Caco-2 (cell line): ENCODE data around the gene ALDH3B1. TPM values are rescaled to one million over a fixed set of nuclear protein-coding genes. Genes with fewer than 3 reads are reported as not detected.

ENCODE experiments used
- BruUV-seq: library from RNA; stranded (reverse); fragments of 400-500 nt; replicated peaks from 2 replicates; lab custom pipeline; 2021; lab: Mats Ljungman, UMichigan
- CTCF ChIA-PET: fragments of 300-600 bp; sonication (Branson Sonifier 250); formaldehyde crosslinking; loops from one replicate; lab custom pipeline; 2022; ENCODE audit warnings: antibody characterized with exemption; lab: Charles Lee
- POLR2A ChIA-PET: fragments of 300-600 bp; sonication (Branson Sonifier 250); formaldehyde crosslinking; loops from one replicate; lab custom pipeline; 2022; ENCODE audit warnings: antibody characterized with exemption; lab: Charles Lee
- DNase-seq, 2 experiments: peaks; one replicate each; pipeline versions ENCODE4 v3.0.0 to v3.0.0-alpha.2; 2020 to 2022
- H3K27me3 ChIP-seq: replicated peaks from 2 replicates; pipeline ENCODE4 v1.6.0; 2011; ENCODE audit warnings: low read length; ENCODE audit not compliant: control insufficient read depth, insufficient read depth
- H3K36me3 ChIP-seq: 2 replicates; pipeline ENCODE4 v1.5.1; 2011; ENCODE audit warnings: low read length; ENCODE audit not compliant: control insufficient read depth, insufficient read depth
- H3K4me1 ChIP-seq: fragments of 250-450 bp; sonication (Bioruptor Pico); 2 replicates; pipeline ENCODE4 v1.5.1; 2020; ENCODE audit warnings: mild to moderate bottlenecking
- H3K4me3 ChIP-seq: 2 replicates; pipeline ENCODE4 v1.5.1; 2011; ENCODE audit warnings: low read depth, mild to moderate bottlenecking, control low read depth, low read length
- H3K9me3 ChIP-seq: fragments of 250-450 bp; sonication (Bioruptor Pico); 2 replicates; pipeline ENCODE4 v1.5.1; 2020; ENCODE audit warnings: mild to moderate bottlenecking, moderate library complexity
- H3K27ac Mint-ChIP-seq: one replicate; pipeline ENCODE4 v1.8.0; 2022; ENCODE audit warnings: mixed read lengths; ENCODE audit not compliant: unreplicated experiment
- H3K27me3 Mint-ChIP-seq: one replicate; pipeline ENCODE4 v1.8.0; 2022; ENCODE audit warnings: mixed read lengths; ENCODE audit not compliant: insufficient read depth, unreplicated experiment
- H3K36me3 Mint-ChIP-seq: one replicate; pipeline ENCODE4 v1.8.0; 2022; ENCODE audit warnings: mild to moderate bottlenecking, mixed read lengths; ENCODE audit not compliant: insufficient read depth, unreplicated experiment
- H3K4me1 Mint-ChIP-seq: one replicate; pipeline ENCODE4 v1.8.0; 2022; ENCODE audit warnings: low read depth, mixed read lengths; ENCODE audit not compliant: unreplicated experiment
- H3K4me3 Mint-ChIP-seq: one replicate; pipeline ENCODE4 v1.8.0; 2022; ENCODE audit warnings: mild to moderate bottlenecking, moderate library complexity, mixed read lengths; ENCODE audit not compliant: unreplicated experiment
- H3K9me3 Mint-ChIP-seq: one replicate; pipeline ENCODE4 v1.8.0; 2022; ENCODE audit warnings: mixed read lengths; ENCODE audit not compliant: unreplicated experiment
- intact Hi-C: fragments of 100-400 bp; cut with micrococcal nuclease; formaldehyde crosslinking; loops from one replicate; pipeline ENCODE4 v1.10.0; 2022; ENCODE audit not compliant: unreplicated experiment
- total RNA-seq: library from RNA; stranded (reverse); gene quantifications from 2 replicates; pipeline ENCODE4 v1.2.3, GENCODE V29; 2022
- TF ChIP-seq, protein P1 (sequence below), 2 experiments: fragments of 200-600 bp in 1 of 2; IDR thresholded peaks; 1 replicate in 1 of 2; 2 replicates in 1 of 2; pipeline versions ENCODE4 v1.5.1 to v1.8.0; 2011 to 2022; ENCODE audit warnings: antibody characterized with exemption in 1 of 2, control low read depth in 1 of 2, inconsistent platforms in 1 of 2, low read depth in 1 of 2, low read length in 1 of 2, mild to moderate bottlenecking in 1 of 2, moderate library complexity in 1 of 2; ENCODE audit not compliant: insufficient read depth in 1 of 2, severe bottlenecking in 1 of 2, unreplicated experiment in 1 of 2

ALDH3B1 gene
- total RNA-seq, 1 experiment from 2014 or later: 8.2 TPM

DNA sequence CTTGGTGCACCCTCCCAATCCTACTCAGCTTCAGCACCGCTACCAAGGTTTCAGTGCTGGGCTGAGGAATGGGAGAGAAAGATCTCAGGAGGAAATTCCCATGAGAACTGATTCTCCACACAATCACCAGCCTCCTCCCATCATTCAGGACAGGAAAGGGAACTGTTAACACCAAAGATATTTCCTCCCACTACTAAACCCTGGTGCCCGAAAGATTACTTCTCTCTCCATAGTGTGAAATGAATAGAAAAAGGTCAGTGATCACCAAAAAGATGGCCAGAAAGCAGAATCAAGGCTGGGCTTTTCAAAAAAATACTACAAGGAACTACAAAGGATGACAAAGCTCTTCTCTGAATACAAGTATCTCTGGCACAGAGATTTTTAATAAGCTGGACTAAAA, 54.8 kb downstream of the ALDH3B1 start:
- Histone ChIP-seq H3K36me3 (peaks cover 14% of the 10 kb centered on the region; the same call in 1 of the 2 replicates), H3K27me3 (no peaks in the 10 kb centered on the region), H3K9me3 (no peaks in the 10 kb centered on the region), H3K4me3 (no peak overlapping the region), H3K4me1 (no peaks in the 10 kb centered on the region)
- H3K36me3 Mint-ChIP-seq: peaks cover 97% of the 10 kb centered on the region
- ChIA-PET POLR2A (no interaction called here), CTCF (no interaction called here)
- no TSS peak for BruUV-seq
- TF ChIP-seq, protein P1, sequence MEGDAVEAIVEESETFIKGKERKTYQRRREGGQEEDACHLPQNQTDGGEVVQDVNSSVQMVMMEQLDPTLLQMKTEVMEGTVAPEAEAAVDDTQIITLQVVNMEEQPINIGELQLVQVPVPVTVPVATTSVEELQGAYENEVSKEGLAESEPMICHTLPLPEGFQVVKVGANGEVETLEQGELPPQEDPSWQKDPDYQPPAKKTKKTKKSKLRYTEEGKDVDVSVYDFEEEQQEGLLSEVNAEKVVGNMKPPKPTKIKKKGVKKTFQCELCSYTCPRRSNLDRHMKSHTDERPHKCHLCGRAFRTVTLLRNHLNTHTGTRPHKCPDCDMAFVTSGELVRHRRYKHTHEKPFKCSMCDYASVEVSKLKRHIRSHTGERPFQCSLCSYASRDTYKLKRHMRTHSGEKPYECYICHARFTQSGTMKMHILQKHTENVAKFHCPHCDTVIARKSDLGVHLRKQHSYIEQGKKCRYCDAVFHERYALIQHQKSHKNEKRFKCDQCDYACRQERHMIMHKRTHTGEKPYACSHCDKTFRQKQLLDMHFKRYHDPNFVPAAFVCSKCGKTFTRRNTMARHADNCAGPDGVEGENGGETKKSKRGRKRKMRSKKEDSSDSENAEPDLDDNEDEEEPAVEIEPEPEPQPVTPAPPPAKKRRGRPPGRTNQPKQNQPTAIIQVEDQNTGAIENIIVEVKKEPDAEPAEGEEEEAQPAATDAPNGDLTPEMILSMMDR (IDR thresholded peaks at IDR 0.05; ENCODE audit: insufficient read depth in 1 of 2, low read depth in 1 of 2, low read length in 1 of 2, severe bottlenecking in 1 of 2, unreplicated experiment in 1 of 2): no peak
- intact Hi-C loops: no loop called here
- H3K4me1 Mint-ChIP-seq: no peaks in the 10 kb centered on the region
- no peak overlapping the region for H3K27ac Mint-ChIP-seq
- H3K9me3 Mint-ChIP-seq: no peaks in the 10 kb centered on the region
- DNase-seq: peak in 1 of 2 experiments; percentile 4
- H3K4me3 Mint-ChIP-seq: no peak overlapping the region
- no peaks in the 10 kb centered on the region for H3K27me3 Mint-ChIP-seq

DNA sequence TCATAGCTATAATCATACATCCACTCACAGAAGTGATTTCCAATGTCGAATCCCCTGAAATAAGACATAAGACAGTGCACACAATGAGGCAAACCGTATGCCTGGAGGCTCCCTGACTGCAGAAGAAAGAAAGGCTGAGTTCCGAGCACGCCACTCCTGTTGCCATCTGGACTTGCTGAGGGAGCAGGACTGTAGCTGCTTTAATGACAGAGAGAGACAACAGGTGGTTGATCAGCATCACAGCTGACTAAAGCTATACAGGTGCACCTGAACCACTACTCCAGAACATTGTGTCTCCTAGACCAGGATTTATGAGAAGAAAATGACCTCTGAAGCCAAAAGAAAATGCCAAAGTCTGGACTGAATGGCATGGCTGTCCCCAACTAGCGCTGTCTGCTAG, 55.7 kb downstream of the ALDH3B1 start:
- H3K4me3 Mint-ChIP-seq: no peak overlapping the region
- ChIA-PET POLR2A (no interaction called here), CTCF (no interaction called here)
- peak in 1 of 2 experiments; percentile 15 for DNase-seq
- Histone ChIP-seq H3K27me3 (no peaks in the 10 kb centered on the region), H3K36me3 (peaks cover 13% of the 10 kb centered on the region; the same call in 1 of the 2 replicates), H3K4me1 (no peaks in the 10 kb centered on the region), H3K9me3 (no peaks in the 10 kb centered on the region), H3K4me3 (no peak overlapping the region)
- no TSS peak for BruUV-seq
- peaks cover 97% of the 10 kb centered on the region for H3K36me3 Mint-ChIP-seq
- H3K4me1 Mint-ChIP-seq: no peaks in the 10 kb centered on the region
- H3K27ac Mint-ChIP-seq: no peak overlapping the region
- no peaks in the 10 kb centered on the region for H3K27me3 Mint-ChIP-seq
- H3K9me3 Mint-ChIP-seq: no peaks in the 10 kb centered on the region
- TF ChIP-seq, protein P1 (IDR thresholded peaks at IDR 0.05; ENCODE audit: insufficient read depth in 1 of 2, low read depth in 1 of 2, low read length in 1 of 2, severe bottlenecking in 1 of 2, unreplicated experiment in 1 of 2): no peak
- intact Hi-C loops: no loop called here

DNA sequence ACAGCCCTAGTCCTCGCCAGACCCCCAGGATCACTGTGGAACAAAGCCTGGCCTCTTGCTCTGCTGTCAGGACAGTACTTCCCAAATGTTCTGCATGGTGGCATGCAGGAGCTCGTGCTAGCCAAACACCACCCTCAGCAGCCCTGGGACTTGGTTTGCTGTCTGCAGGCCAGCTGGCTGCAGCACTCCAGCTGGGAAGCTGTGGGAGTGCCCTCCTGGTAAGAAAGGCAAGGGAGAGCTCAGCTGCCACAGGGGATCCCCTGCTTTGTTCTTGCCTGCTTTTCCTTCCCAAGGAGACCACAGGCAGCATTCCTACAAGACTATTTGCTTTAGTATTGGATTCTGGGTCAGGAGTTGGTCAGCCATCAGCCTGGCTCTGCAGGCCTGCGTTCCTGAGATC, 56.6 kb downstream of the ALDH3B1 start:
- H3K9me3 ChIP-seq: no peaks in the 10 kb centered on the region
- Mint-ChIP-seq H3K4me1 (no peaks in the 10 kb centered on the region), H3K4me3 (no peak overlapping the region), H3K9me3 (no peaks in the 10 kb centered on the region), H3K36me3 (peaks cover 97% of the 10 kb centered on the region), H3K27me3 (no peaks in the 10 kb centered on the region), H3K27ac (no peak overlapping the region)
- no peaks in the 10 kb centered on the region for H3K4me1 ChIP-seq
- CTCF ChIA-PET: interaction anchor here (0.6 kb wide), 1 partner anchor 135 kb away, joined by 3 read pairs; no protein-coding TSS in a partner anchor
- TF ChIP-seq, protein P1 (IDR thresholded peaks at IDR 0.05; ENCODE audit: insufficient read depth in 1 of 2, low read depth in 1 of 2, low read length in 1 of 2, severe bottlenecking in 1 of 2, unreplicated experiment in 1 of 2): no peak
- POLR2A ChIA-PET: interaction anchor here (0.6 kb wide), 1 partner anchor 20 kb away, joined by 13 read pairs; no protein-coding TSS in a partner anchor
- peaks cover 14% of the 10 kb centered on the region; the same call in 1 of the 2 replicates for H3K36me3 ChIP-seq
- intact Hi-C loops: no loop called here
- BruUV-seq: no TSS peak
- no peaks in the 10 kb centered on the region for H3K27me3 ChIP-seq
- H3K4me3 ChIP-seq: no peak overlapping the region
- peak in 1 of 2 experiments; percentile 34 for DNase-seq
